Glutamatergic neuron (in vitro differentiated cells): ENCODE measurements around the gene FAM53B. TPM values are rescaled to one million over a fixed set of nuclear protein-coding genes. Genes with fewer than 3 reads are reported as not detected.

ENCODE experiments used
- DNase-seq: peaks from one replicate; pipeline ENCODE4 v3.0.0; 2022
- H3K27ac Mint-ChIP-seq: one replicate; pipeline ENCODE4 v1.8.0; 2020; ENCODE audit warnings: mild to moderate bottlenecking, mixed read lengths, inconsistent platforms; ENCODE audit not compliant: unreplicated experiment
- H3K27me3 Mint-ChIP-seq: one replicate; pipeline ENCODE4 v1.8.0; 2020; ENCODE audit warnings: mild to moderate bottlenecking, moderate library complexity, mixed read lengths, inconsistent platforms; ENCODE audit not compliant: unreplicated experiment
- H3K36me3 Mint-ChIP-seq: one replicate; pipeline ENCODE4 v1.8.0; 2020; ENCODE audit warnings: mild to moderate bottlenecking, mixed read lengths, inconsistent platforms; ENCODE audit not compliant: unreplicated experiment
- H3K4me1 Mint-ChIP-seq: one replicate; pipeline ENCODE4 v1.8.0; 2020; ENCODE audit warnings: mild to moderate bottlenecking, low read depth, mixed read lengths, inconsistent platforms; ENCODE audit not compliant: unreplicated experiment
- H3K4me3 Mint-ChIP-seq: one replicate; pipeline ENCODE4 v1.8.0; 2020; ENCODE audit warnings: mild to moderate bottlenecking, mixed read lengths, inconsistent platforms; ENCODE audit not compliant: unreplicated experiment
- H3K9me3 Mint-ChIP-seq: one replicate; pipeline ENCODE4 v1.8.0; 2020; ENCODE audit warnings: mild to moderate bottlenecking, moderate library complexity, mixed read lengths, inconsistent platforms; ENCODE audit not compliant: unreplicated experiment
- total RNA-seq: library from RNA; stranded (reverse); fragmentation: NEBNext Ultra II Directional; extraction: Animal tissue kit (Norgen Biotek cat#: 25700); gene quantifications from one replicate; pipeline ENCODE4 v1.2.1, GENCODE V29; 2021; ENCODE audit not compliant: unreplicated experiment
- TF ChIP-seq, protein P1 (sequence below): fragments of 200-600 bp; sonication (generic); IDR thresholded peaks from one replicate; pipeline ENCODE4 v1.5.0; 2021; ENCODE audit not compliant: partially characterized antibody, unreplicated experiment

Gene FAM53B
- total RNA-seq, 1 donor from 2014 or later, result 30.5 TPM

DNA sequence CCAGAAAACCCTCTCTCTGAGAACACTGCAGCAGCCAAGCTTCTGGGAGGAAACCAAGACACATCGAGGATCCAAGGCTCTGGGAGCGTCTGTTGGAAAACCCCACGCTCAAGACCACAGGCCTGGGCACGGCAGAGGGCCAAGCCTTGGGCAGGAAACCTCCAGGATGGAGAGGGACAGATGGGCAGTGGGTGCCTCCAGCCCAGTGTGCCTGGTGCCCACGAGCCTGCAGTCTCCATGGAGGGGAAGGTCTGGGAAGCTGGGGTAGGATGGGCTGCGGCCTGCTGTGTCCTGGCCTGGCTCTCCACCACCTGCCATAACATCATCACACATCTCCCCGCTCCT is 96.1 kb downstream of the FAM53B start:
- Mint-ChIP-seq H3K4me3 (no peak overlapping the region), H3K9me3 (peaks cover 6% of the 10 kb centered on the region), H3K27ac (no peak overlapping the region), H3K27me3 (peaks cover 10% of the 10 kb centered on the region), H3K36me3 (no peaks in the 10 kb centered on the region), H3K4me1 (peaks cover 35% of the 10 kb centered on the region)
- DNase-seq, result no peak
- TF ChIP-seq, protein P1, sequence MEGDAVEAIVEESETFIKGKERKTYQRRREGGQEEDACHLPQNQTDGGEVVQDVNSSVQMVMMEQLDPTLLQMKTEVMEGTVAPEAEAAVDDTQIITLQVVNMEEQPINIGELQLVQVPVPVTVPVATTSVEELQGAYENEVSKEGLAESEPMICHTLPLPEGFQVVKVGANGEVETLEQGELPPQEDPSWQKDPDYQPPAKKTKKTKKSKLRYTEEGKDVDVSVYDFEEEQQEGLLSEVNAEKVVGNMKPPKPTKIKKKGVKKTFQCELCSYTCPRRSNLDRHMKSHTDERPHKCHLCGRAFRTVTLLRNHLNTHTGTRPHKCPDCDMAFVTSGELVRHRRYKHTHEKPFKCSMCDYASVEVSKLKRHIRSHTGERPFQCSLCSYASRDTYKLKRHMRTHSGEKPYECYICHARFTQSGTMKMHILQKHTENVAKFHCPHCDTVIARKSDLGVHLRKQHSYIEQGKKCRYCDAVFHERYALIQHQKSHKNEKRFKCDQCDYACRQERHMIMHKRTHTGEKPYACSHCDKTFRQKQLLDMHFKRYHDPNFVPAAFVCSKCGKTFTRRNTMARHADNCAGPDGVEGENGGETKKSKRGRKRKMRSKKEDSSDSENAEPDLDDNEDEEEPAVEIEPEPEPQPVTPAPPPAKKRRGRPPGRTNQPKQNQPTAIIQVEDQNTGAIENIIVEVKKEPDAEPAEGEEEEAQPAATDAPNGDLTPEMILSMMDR, result no peak

DNA sequence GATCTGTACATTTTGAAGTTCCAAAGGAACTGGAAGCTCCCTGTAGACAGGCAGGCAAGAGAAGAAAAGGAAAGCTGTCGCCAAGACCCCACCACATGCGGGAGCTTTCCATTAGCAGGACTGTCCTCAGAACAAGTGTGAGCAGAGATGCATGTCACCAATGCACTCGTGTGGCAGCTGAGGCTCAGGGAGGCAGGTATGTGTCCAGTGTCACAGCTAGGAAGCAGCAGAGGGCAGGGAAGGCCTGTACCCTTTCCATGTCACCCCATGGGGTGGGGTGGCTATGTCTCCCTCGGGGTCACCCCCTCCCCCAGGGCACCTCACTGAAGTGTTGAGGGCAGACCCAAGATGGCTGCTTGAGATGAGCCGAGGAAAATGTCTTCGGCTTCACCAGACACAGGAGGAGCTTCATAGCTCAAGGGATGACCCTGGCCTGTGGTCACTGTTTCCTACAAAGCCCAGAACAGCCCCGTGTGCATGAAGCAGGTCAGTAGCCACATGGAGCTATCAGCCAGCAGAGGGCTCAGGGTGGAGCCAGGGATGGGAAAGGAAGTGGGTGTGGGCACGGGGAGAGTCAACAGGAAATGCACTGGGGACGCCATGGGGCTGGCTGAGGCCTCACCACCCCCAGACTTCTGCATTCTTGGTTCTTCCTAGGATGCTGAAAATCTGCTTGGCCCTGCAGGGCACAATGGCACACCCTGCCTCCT is 96.6 kb downstream of the FAM53B start:
- TF ChIP-seq, protein P1, result no peak
- H3K27me3 Mint-ChIP-seq, result peaks cover 10% of the 10 kb centered on the region
- peaks cover 40% of the 10 kb centered on the region for H3K4me1 Mint-ChIP-seq
- peaks cover 12% of the 10 kb centered on the region for H3K9me3 Mint-ChIP-seq
- no peaks in the 10 kb centered on the region for H3K36me3 Mint-ChIP-seq
- no peak overlapping the region for H3K27ac Mint-ChIP-seq
- DNase-seq, result no peak
- no peak overlapping the region for H3K4me3 Mint-ChIP-seq

DNA sequence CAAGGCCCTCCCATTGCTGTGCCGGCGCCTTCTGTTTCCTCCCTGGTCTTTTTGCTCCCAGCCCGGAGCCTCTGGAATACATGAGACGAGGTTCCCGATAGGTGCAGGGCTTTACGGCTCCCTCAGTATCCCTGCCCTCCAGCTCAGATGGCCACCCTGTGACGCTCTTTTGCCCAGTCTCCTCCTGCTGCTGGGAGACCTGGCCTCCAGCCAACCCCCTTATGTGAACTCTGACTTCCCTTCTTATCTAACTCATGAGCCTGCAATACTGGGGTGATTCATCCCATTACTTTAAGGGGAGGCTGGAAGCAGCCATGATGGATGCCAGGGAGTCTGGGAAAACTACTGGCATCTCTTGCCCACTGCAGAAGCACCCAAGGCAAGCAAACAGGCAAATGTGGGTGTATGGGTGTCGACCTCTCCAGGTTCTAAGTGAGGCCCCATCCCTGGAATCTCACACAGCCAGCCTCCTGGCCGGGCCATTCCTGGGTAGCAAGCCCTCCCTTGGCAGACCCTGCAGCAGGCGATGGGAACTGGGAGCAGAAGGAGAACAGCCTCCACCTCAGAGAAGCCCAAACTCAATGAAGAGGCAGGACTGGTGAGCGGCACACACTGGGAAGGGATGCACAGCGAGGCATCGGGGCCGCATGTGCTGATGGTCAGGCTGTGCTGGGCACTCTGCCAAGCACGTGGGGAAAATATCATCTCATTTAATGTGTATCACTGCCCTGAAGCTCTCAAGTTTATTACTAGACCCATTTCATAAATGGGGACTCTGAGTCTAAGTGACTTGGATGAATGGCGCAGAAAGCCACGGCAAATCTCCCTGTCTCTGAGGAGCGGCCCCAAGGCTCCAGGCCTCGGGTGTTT is 97.5 kb downstream of the FAM53B start:
- H3K4me1 Mint-ChIP-seq, result peaks cover 42% of the 10 kb centered on the region
- H3K27ac Mint-ChIP-seq, result no peak overlapping the region
- H3K36me3 Mint-ChIP-seq, result no peaks in the 10 kb centered on the region
- TF ChIP-seq, protein P1, result no peak
- H3K4me3 Mint-ChIP-seq, result no peak overlapping the region
- H3K9me3 Mint-ChIP-seq, result peaks cover 10% of the 10 kb centered on the region
- DNase-seq, result no peak
- H3K27me3 Mint-ChIP-seq, result peaks cover 10% of the 10 kb centered on the region

DNA sequence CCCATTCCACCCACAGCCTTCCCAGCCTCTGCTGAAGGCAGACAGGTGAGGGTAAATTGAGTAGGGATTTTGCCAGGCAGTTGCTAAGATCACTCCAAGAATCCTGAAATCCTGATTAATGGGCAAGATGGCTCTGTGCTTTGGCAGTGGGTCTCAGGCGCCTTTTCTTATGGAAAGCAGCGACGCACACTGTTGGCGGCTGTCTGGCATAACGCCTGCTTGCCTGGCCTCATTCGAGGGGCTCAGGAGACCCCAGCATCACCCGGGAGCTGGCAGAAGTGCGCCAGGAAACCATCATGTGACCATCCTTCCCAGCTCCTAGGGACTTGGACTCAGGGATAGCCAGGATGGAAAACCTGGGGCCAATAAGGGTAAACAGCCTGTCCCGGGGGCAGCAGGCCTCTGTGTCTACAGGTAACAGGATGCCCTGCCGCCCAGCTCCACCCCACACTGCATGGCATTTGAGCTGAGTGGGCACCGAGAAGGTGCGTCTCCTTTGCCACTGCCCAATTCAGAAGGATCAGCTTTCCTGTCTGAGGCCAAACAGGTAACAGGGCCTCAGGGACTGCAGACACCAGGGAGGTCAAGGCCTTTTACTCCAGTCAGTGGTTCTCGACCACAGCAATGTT is 98.6 kb downstream of the FAM53B start:
- no peaks in the 10 kb centered on the region for H3K36me3 Mint-ChIP-seq
- TF ChIP-seq, protein P1, result no peak
- peaks cover 8% of the 10 kb centered on the region for H3K27me3 Mint-ChIP-seq
- peaks cover 9% of the 10 kb centered on the region for H3K9me3 Mint-ChIP-seq
- no peak overlapping the region for H3K4me3 Mint-ChIP-seq
- DNase-seq, result no peak
- H3K4me1 Mint-ChIP-seq, result peaks cover 43% of the 10 kb centered on the region
- no peak overlapping the region for H3K27ac Mint-ChIP-seq
